ENCODE results near the gene COL5A1.

DNA sequence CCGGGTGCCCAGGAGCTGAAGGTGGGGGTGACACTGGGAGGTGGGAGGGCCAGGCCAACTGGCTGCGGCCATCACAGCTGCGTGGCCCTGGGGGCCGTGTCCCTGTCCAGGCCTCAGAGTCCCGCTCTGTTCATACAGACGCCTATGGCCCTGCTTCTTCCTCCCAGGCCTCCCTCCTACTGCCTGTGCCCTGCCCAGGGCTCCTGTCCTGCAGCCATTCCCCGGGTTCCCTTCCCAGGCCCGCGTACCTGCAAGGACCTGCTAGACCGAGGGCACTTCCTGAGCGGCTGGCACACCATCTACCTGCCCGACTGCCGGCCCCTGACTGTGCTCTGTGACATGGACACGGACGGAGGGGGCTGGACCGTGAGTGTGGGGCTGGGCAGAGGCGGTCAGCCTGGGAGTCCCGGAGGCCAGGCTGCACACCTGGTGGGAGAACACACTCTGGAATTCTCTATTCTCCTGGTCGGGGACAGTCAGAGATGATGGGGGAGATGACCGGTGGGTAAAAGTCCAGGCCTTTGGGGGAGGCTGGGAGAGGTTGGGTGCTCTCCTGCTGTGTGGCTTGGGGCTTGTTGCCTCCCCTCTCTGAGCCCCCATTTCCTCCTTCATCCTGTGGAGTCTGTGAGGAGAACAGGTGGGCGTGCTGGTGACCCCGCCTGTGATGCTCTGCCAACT is 243.5 kb downstream of the COL5A1 start:
- TF ChIP-seq, protein P1, sequence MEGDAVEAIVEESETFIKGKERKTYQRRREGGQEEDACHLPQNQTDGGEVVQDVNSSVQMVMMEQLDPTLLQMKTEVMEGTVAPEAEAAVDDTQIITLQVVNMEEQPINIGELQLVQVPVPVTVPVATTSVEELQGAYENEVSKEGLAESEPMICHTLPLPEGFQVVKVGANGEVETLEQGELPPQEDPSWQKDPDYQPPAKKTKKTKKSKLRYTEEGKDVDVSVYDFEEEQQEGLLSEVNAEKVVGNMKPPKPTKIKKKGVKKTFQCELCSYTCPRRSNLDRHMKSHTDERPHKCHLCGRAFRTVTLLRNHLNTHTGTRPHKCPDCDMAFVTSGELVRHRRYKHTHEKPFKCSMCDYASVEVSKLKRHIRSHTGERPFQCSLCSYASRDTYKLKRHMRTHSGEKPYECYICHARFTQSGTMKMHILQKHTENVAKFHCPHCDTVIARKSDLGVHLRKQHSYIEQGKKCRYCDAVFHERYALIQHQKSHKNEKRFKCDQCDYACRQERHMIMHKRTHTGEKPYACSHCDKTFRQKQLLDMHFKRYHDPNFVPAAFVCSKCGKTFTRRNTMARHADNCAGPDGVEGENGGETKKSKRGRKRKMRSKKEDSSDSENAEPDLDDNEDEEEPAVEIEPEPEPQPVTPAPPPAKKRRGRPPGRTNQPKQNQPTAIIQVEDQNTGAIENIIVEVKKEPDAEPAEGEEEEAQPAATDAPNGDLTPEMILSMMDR (conservative IDR thresholded peaks at IDR 0.05): no peak
- no peak for TF ChIP-seq ZFX (IDR thresholded peaks at IDR 0.05)

Measured in C4-2B (cell line).